ENCODE data around the gene ALKBH5. TPM values are rescaled to one million over a fixed set of nuclear protein-coding genes. Genes with fewer than 3 reads are reported as not detected.

ALKBH5 gene
- total and polyA plus RNA-seq, 2 experiments from 2014 or later = 32.2 to 117 TPM

- TF ChIP-seq ZNF462 (CRISPR knock-in tag; IDR thresholded peaks at IDR 0.05) (no peak), EZH2phosphoT487 (IDR thresholded peaks at IDR 0.05; ENCODE audit: unreplicated experiment) (no peak), ZNF331 (CRISPR knock-in tag; IDR thresholded peaks at IDR 0.05; ENCODE audit: low read depth) (no peak)
Measured at GRCh38 chr17:18250708-18251107, 67.1 kb downstream of the ALKBH5 start (continued).

GRCh38 chr17:18251204-18251603 lies 67.6 kb downstream of the ALKBH5 start:
- Mint-ChIP-seq H3K4me3 (no peak overlapping the region), H3K27me3 (ENCODE audit: insufficient read depth, low read depth, poor library complexity) (peaks cover 27% of the 10 kb centered on the region), H3K9me3 (no peaks in the 10 kb centered on the region; the same call in 2 of the 3 replicates), H3K36me3 (ENCODE audit: low read depth) (peaks cover 74% of the 10 kb centered on the region), H3K27ac (no peak overlapping the region), H3K4me1 (peaks cover 13% of the 10 kb centered on the region)
- no peak overlapping the region for H3K4me3 ChIP-seq
- no peak overlapping the region for H3K4me2 ChIP-seq
- H2AFZ ChIP-seq = no peak overlapping the region
- peaks cover 20% of the 10 kb centered on the region for H3F3A ChIP-seq (replicated peaks; ENCODE audit: low read depth)
- H3K79me2 ChIP-seq (replicated peaks; ENCODE audit: insufficient read depth) = peaks cover 9% of the 10 kb centered on the region
- peaks cover 5% of the 10 kb centered on the region; the same call in 1 of the 2 replicates for H3K4me1 ChIP-seq (ENCODE audit: insufficient read depth)
- no peaks in the 10 kb centered on the region for H3K9me2 ChIP-seq (ENCODE audit: insufficient read depth)
- H3K27me3 ChIP-seq (ENCODE audit: insufficient read depth) = no peaks in the 10 kb centered on the region
- ATAC-seq = no peak
- H3K27ac ChIP-seq (ENCODE audit: low read depth) = no peak overlapping the region
- H3K36me3 ChIP-seq (ENCODE audit: insufficient read depth) = peaks cover 19% of the 10 kb centered on the region
- peaks cover 4% of the 10 kb centered on the region for H4K20me1 ChIP-seq (replicated peaks; ENCODE audit: insufficient read depth)
- DNase-seq (ENCODE audit: low spot score) = no peak
- TF ChIP-seq STAT1 (IDR thresholded peaks at IDR 0.05; ENCODE audit: unreplicated experiment) = no peak
- no peak for TF ChIP-seq ZNF114 (CRISPR knock-in tag; IDR thresholded peaks at IDR 0.05)
- no peak for TF ChIP-seq CREB1 (CRISPR knock-in tag; IDR thresholded peaks at IDR 0.05; ENCODE audit: low read depth)
- TF ChIP-seq ZNF331 (CRISPR knock-in tag; IDR thresholded peaks at IDR 0.05; ENCODE audit: low read depth) = no peak
- TF ChIP-seq ZNF462 (CRISPR knock-in tag; IDR thresholded peaks at IDR 0.05) = no peak

Data from GM23338 (cell line).